Endodermal cell (in vitro differentiated cells): ENCODE data around the gene CAP1. TPM values are rescaled to one million over a fixed set of nuclear protein-coding genes. Genes with fewer than 3 reads are reported as not detected.

ENCODE experiments used
- DNase-seq: peaks from one replicate; pipeline ENCODE4 v3.0.0-alpha.2; 2017
- H3K27ac ChIP-seq: 2 replicates; pipeline ENCODE4 v1.5.1; 2013; ENCODE audit warnings: mild to moderate bottlenecking, low read depth, low read length, moderate library complexity
- H3K27me3 ChIP-seq: 2 replicates; pipeline ENCODE4 v1.6.1; 2013; ENCODE audit warnings: mild to moderate bottlenecking, low read length, moderate library complexity; ENCODE audit not compliant: insufficient read depth, control insufficient read depth, poor library complexity, severe bottlenecking
- H3K36me3 ChIP-seq: 2 replicates; pipeline ENCODE4 v1.7.0; 2013; ENCODE audit warnings: mild to moderate bottlenecking, low read length, moderate library complexity; ENCODE audit not compliant: control insufficient read depth, insufficient read depth
- H3K4me1 ChIP-seq: one replicate; pipeline ENCODE4 v1.7.0; 2013; ENCODE audit warnings: low read length; ENCODE audit not compliant: control insufficient read depth, insufficient read depth
- H3K4me3 ChIP-seq: 2 replicates; pipeline ENCODE4 v1.5.1; 2013; ENCODE audit warnings: mild to moderate bottlenecking, low read length, moderate library complexity
- H3K9ac ChIP-seq: 2 replicates; pipeline ENCODE4 v1.6.1; 2013; ENCODE audit warnings: mild to moderate bottlenecking, low read length, moderate library complexity; ENCODE audit not compliant: poor library complexity, severe bottlenecking; ENCODE audit errors: extremely low read depth
- H3K9me3 ChIP-seq: 2 replicates; pipeline ENCODE4 v1.6.1; 2013; ENCODE audit warnings: mild to moderate bottlenecking, low read length, moderate library complexity; ENCODE audit not compliant: control insufficient read depth
- H3K27ac Mint-ChIP-seq: 2 replicates; pipeline ENCODE4 v1.8.0; 2020; ENCODE audit warnings: mixed read lengths
- H3K27me3 Mint-ChIP-seq: 2 replicates; pipeline ENCODE4 v1.8.0; 2021; ENCODE audit warnings: mild to moderate bottlenecking, mixed read lengths; ENCODE audit not compliant: insufficient read depth
- H3K36me3 Mint-ChIP-seq: 2 replicates; pipeline ENCODE4 v1.8.0; 2020; ENCODE audit warnings: low read depth, mixed read lengths
- H3K4me1 Mint-ChIP-seq: 2 replicates; pipeline ENCODE4 v1.8.0; 2020; ENCODE audit warnings: mixed read lengths
- H3K4me3 Mint-ChIP-seq: 2 replicates; pipeline ENCODE4 v1.8.0; 2020; ENCODE audit warnings: mild to moderate bottlenecking, moderate library complexity, mixed read lengths
- H3K9me3 Mint-ChIP-seq: 2 replicates; pipeline ENCODE4 v1.8.0; 2020; ENCODE audit warnings: mild to moderate bottlenecking, mixed read lengths
- WGBS, 2 experiments: methylation state at CpG; one replicate each; pipeline versions ENCODE4 v1.1.5 to v1.1.7; 2013; ENCODE audit warnings: missing lambda C conversion rate in 2 of 2, mixed read lengths in 1 of 2; ENCODE audit not compliant: insufficient coverage in 1 of 2, insufficient read length in 1 of 2; 5-methylcytosine and 5-hydroxymethylcytosine counted together
- total RNA-seq, 2 donors: library from RNA; stranded (reverse); fragmentation: NEBNext Ultra II Directional in 1 of 2; extraction: Animal tissue kit (Norgen Biotek cat#: 25700) in 1 of 2; gene quantifications; 2 replicates in 1 of 2; 3 replicates in 1 of 2; pipeline ENCODE4 v1.2.1, GENCODE V29; 2021
- TF ChIP-seq, protein P1 (sequence below): fragments of 200-600 bp; sonication (generic); conservative IDR thresholded peaks from 2 replicates; pipeline ENCODE4 v1.5.0; 2021; ENCODE audit warnings: antibody characterized with exemption, mild to moderate bottlenecking

CAP1 gene
- total RNA-seq, 2 donors from 2014 or later: 260 to 287 TPM

DNA sequence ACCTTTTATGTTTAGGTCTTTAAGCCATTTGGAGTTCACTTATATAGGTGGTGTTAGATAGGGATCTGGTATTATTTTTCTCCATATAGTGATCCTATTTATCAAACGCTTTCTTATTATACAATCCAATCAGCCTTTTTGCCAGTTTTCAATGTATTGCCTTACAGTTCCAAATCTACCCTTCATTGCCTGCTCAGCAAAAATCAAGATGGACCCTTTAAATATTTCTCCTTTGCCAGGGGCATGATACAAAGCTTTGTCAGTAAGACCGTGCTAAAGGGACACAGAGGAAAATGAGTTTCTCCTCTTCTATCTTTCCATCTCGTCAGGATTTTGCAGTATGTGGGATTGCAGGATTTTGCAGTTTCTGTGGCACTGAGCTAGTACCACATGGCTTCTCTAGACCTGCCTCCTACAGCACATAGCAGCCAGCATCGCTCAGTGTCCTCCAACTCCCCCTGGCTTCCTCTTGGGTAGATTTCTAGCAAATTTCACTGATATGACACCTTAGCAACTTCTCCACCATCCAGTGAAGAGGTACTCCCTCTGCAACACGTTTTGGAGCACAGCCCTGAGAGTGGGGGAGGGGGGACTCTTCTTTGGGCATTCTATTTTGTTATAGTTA lies 22.5 kb upstream of the CAP1 start:
- Mint-ChIP-seq H3K27me3 (peaks cover 7% of the 10 kb centered on the region), H3K27ac (no peak overlapping the region), H3K36me3 (no peaks in the 10 kb centered on the region), H3K4me3 (no peak overlapping the region), H3K4me1 (no peaks in the 10 kb centered on the region), H3K9me3 (peaks cover 8% of the 10 kb centered on the region)
- H3K4me3 ChIP-seq: no peak overlapping the region
- H3K36me3 ChIP-seq: no peaks in the 10 kb centered on the region
- H3K27me3 ChIP-seq: no peaks in the 10 kb centered on the region
- H3K27ac ChIP-seq: no peak overlapping the region
- H3K9ac ChIP-seq: no peak overlapping the region
- peak; percentile 51 for DNase-seq
- TF ChIP-seq, protein P1, sequence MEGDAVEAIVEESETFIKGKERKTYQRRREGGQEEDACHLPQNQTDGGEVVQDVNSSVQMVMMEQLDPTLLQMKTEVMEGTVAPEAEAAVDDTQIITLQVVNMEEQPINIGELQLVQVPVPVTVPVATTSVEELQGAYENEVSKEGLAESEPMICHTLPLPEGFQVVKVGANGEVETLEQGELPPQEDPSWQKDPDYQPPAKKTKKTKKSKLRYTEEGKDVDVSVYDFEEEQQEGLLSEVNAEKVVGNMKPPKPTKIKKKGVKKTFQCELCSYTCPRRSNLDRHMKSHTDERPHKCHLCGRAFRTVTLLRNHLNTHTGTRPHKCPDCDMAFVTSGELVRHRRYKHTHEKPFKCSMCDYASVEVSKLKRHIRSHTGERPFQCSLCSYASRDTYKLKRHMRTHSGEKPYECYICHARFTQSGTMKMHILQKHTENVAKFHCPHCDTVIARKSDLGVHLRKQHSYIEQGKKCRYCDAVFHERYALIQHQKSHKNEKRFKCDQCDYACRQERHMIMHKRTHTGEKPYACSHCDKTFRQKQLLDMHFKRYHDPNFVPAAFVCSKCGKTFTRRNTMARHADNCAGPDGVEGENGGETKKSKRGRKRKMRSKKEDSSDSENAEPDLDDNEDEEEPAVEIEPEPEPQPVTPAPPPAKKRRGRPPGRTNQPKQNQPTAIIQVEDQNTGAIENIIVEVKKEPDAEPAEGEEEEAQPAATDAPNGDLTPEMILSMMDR: peak; percentile 38
- no peaks in the 10 kb centered on the region for H3K9me3 ChIP-seq
- 83 to 85% methylated on average over 4 to 5 of the region's 5 CpGs for WGBS, 2 experiments
- no peaks in the 10 kb centered on the region for H3K4me1 ChIP-seq

DNA sequence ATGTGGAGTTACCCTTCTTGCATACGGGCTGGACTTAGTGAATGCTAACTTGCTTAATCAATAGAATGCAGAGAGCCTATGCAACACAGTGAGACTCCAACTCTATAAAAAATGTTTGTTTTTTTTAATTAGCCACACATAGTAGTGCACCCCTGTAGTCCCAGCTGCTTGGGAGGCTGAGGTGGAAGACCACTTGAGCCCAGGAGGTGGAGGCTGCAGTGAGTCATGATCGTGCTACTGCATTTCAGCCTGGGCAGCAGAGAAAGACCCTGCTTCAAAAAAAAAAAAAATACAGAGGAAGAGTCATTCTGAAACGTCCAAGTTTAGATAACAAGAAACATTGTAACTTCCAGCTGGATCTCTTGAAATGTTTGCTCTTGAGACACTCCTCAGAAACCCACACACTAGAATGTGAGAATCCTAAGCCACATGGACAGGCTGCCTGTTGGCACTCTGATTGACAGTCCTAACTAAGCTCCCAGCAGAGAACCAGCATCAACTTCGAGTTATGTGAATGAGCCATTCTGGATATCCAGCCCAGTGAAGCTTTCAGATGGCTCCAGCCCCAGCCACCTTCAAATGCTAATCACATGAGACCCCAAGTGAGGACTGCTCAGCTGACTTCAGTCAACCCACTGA lies 20.0 kb upstream of the CAP1 start:
- TF ChIP-seq, protein P1: no peak

DNA sequence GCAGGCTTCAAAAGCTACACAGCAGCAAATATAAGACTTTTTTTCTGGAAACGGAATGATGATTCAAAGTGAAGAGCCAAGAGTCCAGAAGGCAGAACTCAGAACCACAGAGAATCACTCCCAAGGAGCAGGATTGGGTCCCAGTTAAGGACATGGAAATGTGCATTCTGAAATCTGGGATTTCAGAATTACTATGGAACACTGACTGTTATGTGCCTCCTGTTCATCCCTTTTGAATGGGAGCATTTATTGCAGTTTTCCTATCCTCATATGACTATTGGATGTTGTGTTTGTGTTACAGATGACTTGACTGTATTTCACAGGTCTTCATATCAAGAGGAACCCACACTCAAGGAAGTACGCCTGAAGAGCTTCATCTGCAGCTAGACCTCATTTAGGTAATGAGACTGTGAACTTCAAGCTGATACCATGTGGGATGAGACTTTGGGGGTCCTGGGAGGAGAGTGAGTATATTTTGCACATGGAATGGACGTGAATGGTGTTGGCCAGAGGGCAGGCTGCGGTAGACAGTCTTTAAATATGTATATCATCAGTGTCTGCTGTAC lies 17.1 kb upstream of the CAP1 start:
- Histone ChIP-seq H3K4me3 (no peak overlapping the region), H3K36me3 (no peaks in the 10 kb centered on the region), H3K27me3 (no peaks in the 10 kb centered on the region), H3K9me3 (no peaks in the 10 kb centered on the region), H3K9ac (no peak overlapping the region), H3K27ac (no peak overlapping the region), H3K4me1 (no peaks in the 10 kb centered on the region)
- Mint-ChIP-seq H3K27me3 (peaks cover 13% of the 10 kb centered on the region), H3K4me3 (no peak overlapping the region), H3K36me3 (peaks cover 4% of the 10 kb centered on the region), H3K4me1 (no peaks in the 10 kb centered on the region), H3K9me3 (peaks cover 17% of the 10 kb centered on the region), H3K27ac (no peak overlapping the region)
- no peak for DNase-seq
- 83 to 100% methylated on average over 4 of the region's 4 CpGs for WGBS, 2 experiments
- TF ChIP-seq, protein P1: no peak

More for the DNA sequence above, 20.0 kb upstream of the CAP1 start:
- peaks cover 4% of the 10 kb centered on the region for H3K36me3 Mint-ChIP-seq
- Histone ChIP-seq H3K36me3 (no peaks in the 10 kb centered on the region), H3K9me3 (no peaks in the 10 kb centered on the region), H3K4me1 (no peaks in the 10 kb centered on the region), H3K9ac (no peak overlapping the region), H3K27me3 (no peaks in the 10 kb centered on the region), H3K27ac (no peak overlapping the region), H3K4me3 (no peak overlapping the region)
- no peak overlapping the region for H3K4me3 Mint-ChIP-seq
- no peak for DNase-seq
- H3K27ac Mint-ChIP-seq: no peak overlapping the region
- WGBS, 2 experiments: 65 to 77% methylated on average over 3 to 4 of the region's 4 CpGs
- H3K27me3 Mint-ChIP-seq: peaks cover 6% of the 10 kb centered on the region
- H3K9me3 Mint-ChIP-seq: peaks cover 14% of the 10 kb centered on the region
- no peaks in the 10 kb centered on the region for H3K4me1 Mint-ChIP-seq
